AG04450 (cell line): Measurements from ENCODE around the gene ADAMTS4. TPM values are rescaled to one million over a fixed set of nuclear protein-coding genes. Genes with fewer than 3 reads are reported as not detected.
A peak's percentile ranks its signal among the peaks of the same experiment; 100 is the strongest.

Experiments
- CTCF ChIA-PET: fragments of 300-600, 350-600 bp; formaldehyde crosslinking; extraction: SDS; loops from one replicate; lab custom pipeline; 2022; ENCODE audit warnings: antibody characterized with exemption, inconsistent platforms; lab: Charles Lee
- POLR2A ChIA-PET: fragments of 350-600 bp; formaldehyde crosslinking; extraction: SDS; loops from one replicate; lab custom pipeline; 2021; ENCODE audit warnings: antibody characterized with exemption, inconsistent platforms; lab: Yijun Ruan, JAX
- DNase-seq: peaks from one replicate; pipeline ENCODE4 v3.0.0-alpha.2; 2011; ENCODE audit warnings: low read depth, low spot score
- H3K27ac ChIP-seq: one replicate; pipeline ENCODE4 v1.5.1; 2012; ENCODE audit warnings: low read depth, low read length, control low read depth
- H3K27me3 ChIP-seq: one replicate; pipeline ENCODE4 v1.6.0; 2012; ENCODE audit warnings: low read length; ENCODE audit not compliant: control insufficient read depth, insufficient read depth
- H3K4me3 ChIP-seq: 2 replicates; pipeline ENCODE4 v1.5.1; 2011; ENCODE audit warnings: mild to moderate bottlenecking, low read depth, low read length, control low read depth
- H3K9me3 ChIP-seq: 2 replicates; pipeline ENCODE4 v1.5.1; 2012; ENCODE audit warnings: low read length; ENCODE audit not compliant: control insufficient read depth, insufficient read depth
- CTCF ChIP-seq: IDR thresholded peaks from 2 replicates; pipeline ENCODE4 v1.5.1; 2011; ENCODE audit warnings: low read depth, low read length, control low read depth, inconsistent platforms
- polyA plus RNA-seq: library from polyadenylated mRNA; depleted of rRNA; stranded (reverse); fragments of >200 nt; gene quantifications from 2 replicates; pipeline ENCODE4 v1.2.3, GENCODE V29; 2011

ADAMTS4 gene
- polyA plus RNA-seq, 1 experiment, result 0.52 TPM

DNA sequence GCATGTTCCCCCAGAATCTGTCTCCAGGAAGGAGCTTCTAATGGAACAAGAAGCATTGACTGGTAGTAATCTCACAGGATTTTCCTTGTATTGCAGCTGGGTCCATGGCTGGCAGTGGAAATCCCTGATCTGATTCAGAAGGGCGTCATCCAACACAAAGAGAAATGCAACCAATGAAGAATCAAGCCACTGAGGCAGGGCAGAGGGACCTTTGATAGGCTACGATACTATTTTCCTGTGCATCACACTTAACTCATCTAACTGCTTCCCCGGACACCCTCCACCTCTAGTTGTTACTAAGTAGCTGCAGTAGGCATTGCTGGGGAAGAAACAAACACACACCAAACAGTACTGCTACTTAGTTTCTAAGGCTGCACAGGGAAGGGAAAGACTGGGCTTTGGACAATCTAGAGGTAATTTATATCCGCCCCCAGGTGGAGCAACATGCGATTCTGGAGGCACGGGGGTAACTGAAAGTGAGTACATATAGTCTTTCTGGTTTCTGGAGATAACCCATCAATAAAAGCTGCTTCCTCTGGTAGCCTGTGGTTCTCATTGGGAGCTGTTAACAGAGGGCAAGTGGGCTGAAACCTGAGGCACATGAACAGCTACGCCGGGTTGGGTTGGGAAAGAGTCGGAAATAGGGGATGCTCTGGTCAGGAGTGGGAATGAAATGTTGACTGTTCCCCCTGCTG, 40.4 kb downstream of the ADAMTS4 start:
- ChIA-PET CTCF (interaction anchor here (0.8 to 2.4 kb wide), 2 partner anchors 34 to 161 kb away, joined by 3 to 8 read pairs; no protein-coding TSS in a partner anchor), POLR2A (interaction anchor here (0.6 kb wide), 1 partner anchor 222 kb away, joined by 9 read pairs; no protein-coding TSS in a partner anchor)
- Histone ChIP-seq H3K4me3 (peak overlapping the region; percentile 88), H3K27ac (peak overlapping the region; percentile 39), H3K9me3 (no peaks in the 10 kb centered on the region; the same call in 1 of the 2 replicates), H3K27me3 (no peaks in the 10 kb centered on the region)
- no peak for DNase-seq
- no peak for TF ChIP-seq CTCF

- Histone ChIP-seq H3K27me3 (no peaks in the 10 kb centered on the region), H3K27ac (no peak overlapping the region), H3K4me3 (no peak overlapping the region), H3K9me3 (no peaks in the 10 kb centered on the region; the same call in 1 of the 2 replicates)
- ChIA-PET CTCF (interaction anchor here (0.8 to 2.4 kb wide), 3 partner anchors 8 to 161 kb away, joined by 3 to 8 read pairs (median 5); partner anchors contain the start of gene PPOX), POLR2A (interaction anchor here (0.6 to 0.7 kb wide), 2 partner anchors 223 to 232 kb away, joined by 3 to 9 read pairs; no protein-coding TSS in a partner anchor)
- TF ChIP-seq CTCF, result no peak
- no peak for DNase-seq
Observed at GRCh38 chr1:161157867-161158266, 41.0 kb downstream of the ADAMTS4 start.

GRCh38 chr1:161153682-161154337, 45.0 kb downstream of the ADAMTS4 start, which contains the start of gene UFC1:
Gene UFC1 (plus strand): TSS chr1:161153978. CDS start chr1:161153998, 20 bp downstream.
- DNase-seq, result peak; percentile 75
- no peak for TF ChIP-seq CTCF
- Histone ChIP-seq H3K4me3 (peak within 1 kb of the TSS; percentile 96), H3K27ac (peak within 1 kb of the TSS; percentile 99), H3K27me3 (no peaks in the 10 kb centered on the region), H3K9me3 (no peaks in the 10 kb centered on the region)
- POLR2A ChIA-PET, result interaction anchor here (0.6 to 1.7 kb wide), 7 partner anchors 12 to 94 kb away, joined by 3 to 7 read pairs (median 5); partner anchors contain the start of genes NDUFS2, NIT1, PFDN2 and PPOX
- CTCF ChIA-PET, result interaction anchor here (0.6 to 3.7 kb wide), 5 partner anchors 10 to 127 kb away, joined by 3 to 24 read pairs (median 5); partner anchors contain the start of genes PPOX and TOMM40L

- H3K27ac ChIP-seq, result no peak overlapping the region
Observed at GRCh38 chr1:161153176-161153575, 45.7 kb downstream of the ADAMTS4 start.

More at GRCh38 chr1:161153176-161153575, 45.7 kb downstream of the ADAMTS4 start:
- ChIA-PET CTCF (interaction anchor here (0.6 to 3.7 kb wide), 5 partner anchors 13 to 126 kb away, joined by 3 to 24 read pairs (median 5); partner anchors contain the start of genes PPOX and TOMM40L), POLR2A (interaction anchor here (0.6 to 1.7 kb wide), 7 partner anchors 13 to 93 kb away, joined by 3 to 7 read pairs (median 5); partner anchors contain the start of genes NDUFS2, NIT1, PFDN2 and PPOX)
- Histone ChIP-seq H3K27me3 (no peaks in the 10 kb centered on the region), H3K4me3 (peak overlapping the region; percentile 96), H3K9me3 (no peaks in the 10 kb centered on the region)
- TF ChIP-seq CTCF, result no peak
- DNase-seq, result no peak
